Measurements from ENCODE around the gene SCN5A.

DNA sequence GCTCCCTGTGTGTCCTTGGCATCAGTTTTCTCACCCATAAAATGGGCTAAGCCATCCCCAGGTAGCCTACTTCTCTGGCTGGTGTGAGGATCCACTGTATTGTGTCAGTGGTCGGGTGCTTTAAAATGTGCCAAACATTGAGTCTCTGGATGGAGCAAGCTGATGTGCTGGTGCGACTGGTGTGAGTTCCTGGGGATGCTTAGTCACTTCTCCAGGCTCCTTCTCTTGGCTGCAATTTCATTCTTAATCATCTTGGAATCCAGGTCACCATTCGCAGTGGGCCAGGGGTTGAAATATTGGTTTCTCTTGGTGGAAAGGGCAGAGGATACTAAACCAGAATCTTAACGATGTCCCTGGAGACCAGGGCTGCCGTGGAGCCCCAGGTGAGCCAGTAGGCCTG, 29.3 kb downstream of the SCN5A start:
- TF ChIP-seq, protein P1, sequence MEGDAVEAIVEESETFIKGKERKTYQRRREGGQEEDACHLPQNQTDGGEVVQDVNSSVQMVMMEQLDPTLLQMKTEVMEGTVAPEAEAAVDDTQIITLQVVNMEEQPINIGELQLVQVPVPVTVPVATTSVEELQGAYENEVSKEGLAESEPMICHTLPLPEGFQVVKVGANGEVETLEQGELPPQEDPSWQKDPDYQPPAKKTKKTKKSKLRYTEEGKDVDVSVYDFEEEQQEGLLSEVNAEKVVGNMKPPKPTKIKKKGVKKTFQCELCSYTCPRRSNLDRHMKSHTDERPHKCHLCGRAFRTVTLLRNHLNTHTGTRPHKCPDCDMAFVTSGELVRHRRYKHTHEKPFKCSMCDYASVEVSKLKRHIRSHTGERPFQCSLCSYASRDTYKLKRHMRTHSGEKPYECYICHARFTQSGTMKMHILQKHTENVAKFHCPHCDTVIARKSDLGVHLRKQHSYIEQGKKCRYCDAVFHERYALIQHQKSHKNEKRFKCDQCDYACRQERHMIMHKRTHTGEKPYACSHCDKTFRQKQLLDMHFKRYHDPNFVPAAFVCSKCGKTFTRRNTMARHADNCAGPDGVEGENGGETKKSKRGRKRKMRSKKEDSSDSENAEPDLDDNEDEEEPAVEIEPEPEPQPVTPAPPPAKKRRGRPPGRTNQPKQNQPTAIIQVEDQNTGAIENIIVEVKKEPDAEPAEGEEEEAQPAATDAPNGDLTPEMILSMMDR (IDR thresholded peaks at IDR 0.05; ENCODE audit: poor library complexity, severe bottlenecking), result no peak
- TF ChIP-seq TAF1 (IDR thresholded peaks at IDR 0.05; ENCODE audit: low read depth) (no peak), SMC3 (conservative IDR thresholded peaks at IDR 0.05; ENCODE audit: poor library complexity) (no peak)

All from neural cell (in vitro differentiated cells).